K562 (cell line): Measurements from ENCODE around the gene SLC31A1. TPM values are rescaled to one million over a fixed set of nuclear protein-coding genes. Genes with fewer than 3 reads are reported as not detected.

Experiments
- ATAC-seq: fragments of 200-7000 bp; cut with Tn5 transposase; 3 replicates; pipeline ENCODE4 v1.9.1; 2020; ENCODE audit warnings: moderate library complexity
- BruUV-seq: library from RNA; stranded (reverse); fragments of 400-500 nt; replicated peaks from 2 replicates; lab custom pipeline; 2021; lab: Mats Ljungman, UMichigan
- CTCF ChIA-PET: fragments of 300-600 bp; formaldehyde crosslinking; extraction: SDS; loops from one replicate; lab custom pipeline; 2021; ENCODE audit warnings: low intra/inter-chr PET ratio; lab: Yijun Ruan, JAX
- POLR2A ChIA-PET: fragments of 300-600, 350-650 bp; sonication (Branson Sonifier 250); formaldehyde crosslinking; extraction: SDS; loops from one replicate; lab custom pipeline; 2021; ENCODE audit warnings: antibody characterized with exemption, inconsistent platforms; lab: Yijun Ruan, JAX
- DNase-seq, 4 experiments: peaks; one replicate each; pipeline versions ENCODE4 v3.0.0 to v3.0.0-alpha.2; 2011 to 2018; ENCODE audit warnings: low spot score in 3 of 4, mixed read lengths in 3 of 4; ENCODE audit errors: extremely low read depth in 1 of 4
- FAIRE-seq: peaks from 2 replicates; lab custom pipeline; 2011; peaks lifted over from hg19 to GRCh38; lab: Jason Lieb, UNC
- H2AFZ ChIP-seq: 2 replicates; pipeline ENCODE4 v1.6.0; 2011; ENCODE audit warnings: low read depth, low read length, control low read depth, inconsistent platforms
- H3K27ac ChIP-seq: fragments of 200-600 bp; 3 replicates; pipeline ENCODE4 v1.8.0; 2011; ENCODE audit warnings: low read depth, mild to moderate bottlenecking, control low read depth, inconsistent platforms, low read length, moderate library complexity, mixed read lengths; ENCODE audit errors: extremely low read depth
- H3K27me3 ChIP-seq, 2 experiments: fragments of 300-600 bp in 1 of 2; 2 replicates in 1 of 2; 3 replicates in 1 of 2; pipeline versions ENCODE4 v1.6.0 to v1.8.0; 2011; ENCODE audit warnings: inconsistent platforms in 2 of 2, low read length in 2 of 2, mild to moderate bottlenecking in 1 of 2, mixed read lengths in 1 of 2, moderate library complexity in 1 of 2; ENCODE audit not compliant: control insufficient read depth in 2 of 2, insufficient read depth in 2 of 2
- H3K36me3 ChIP-seq: fragments of 300-600 bp; 3 replicates; pipeline ENCODE4 v1.8.0; 2011; ENCODE audit warnings: mild to moderate bottlenecking, low read length, inconsistent platforms; ENCODE audit not compliant: control insufficient read depth, insufficient read depth
- H3K4me1 ChIP-seq, 2 experiments: fragments of 200-600 bp in 1 of 2; replicated peaks in 1 of 2; 2 replicates in 1 of 2; 3 replicates in 1 of 2; pipeline versions ENCODE4 v1.5.1 to v1.8.0; 2011; ENCODE audit warnings: inconsistent platforms in 2 of 2, low read length in 2 of 2, mild to moderate bottlenecking in 1 of 2, mixed read lengths in 1 of 2, moderate library complexity in 1 of 2; ENCODE audit not compliant: control insufficient read depth in 2 of 2, insufficient read depth in 2 of 2
- H3K4me2 ChIP-seq: 2 replicates; pipeline ENCODE4 v1.6.1; 2011; ENCODE audit warnings: low read length, control low read depth, inconsistent platforms, mixed read lengths; ENCODE audit not compliant: insufficient read depth
- H3K4me3 ChIP-seq: fragments of 200-600 bp; sonication (generic), shearing (Covaris generic); 2 replicates; pipeline ENCODE4 v1.5.1; 2016; ENCODE audit warnings: control low read depth, inconsistent platforms
- H3K79me2 ChIP-seq: fragments of 200-600 bp; 3 replicates; pipeline ENCODE4 v1.8.0; 2011; ENCODE audit warnings: low read length, inconsistent platforms; ENCODE audit not compliant: control insufficient read depth, insufficient read depth
- H3K9ac ChIP-seq, 2 experiments: 2 replicates each; pipeline versions ENCODE4 v1.6.0 to v1.6.1; 2011; ENCODE audit warnings: low read depth in 2 of 2, low read length in 2 of 2, control low read depth in 1 of 2, inconsistent platforms in 1 of 2, mild to moderate bottlenecking in 1 of 2, mixed read lengths in 1 of 2; ENCODE audit not compliant: insufficient read depth in 1 of 2
- H3K9me1 ChIP-seq: one replicate; pipeline ENCODE4 v1.6.0; 2011; ENCODE audit warnings: inconsistent platforms, mild to moderate bottlenecking, low read length, moderate library complexity; ENCODE audit not compliant: control insufficient read depth, insufficient read depth
- H3K9me3 ChIP-seq: replicated peaks from 2 replicates; pipeline ENCODE4 v1.5.1; 2011; ENCODE audit warnings: low read depth, low read length, inconsistent platforms; ENCODE audit not compliant: control insufficient read depth, insufficient read depth
- H4K20me1 ChIP-seq: replicated peaks from 2 replicates; pipeline ENCODE4 v1.6.1; 2011; ENCODE audit warnings: low read length, inconsistent platforms, mixed read lengths; ENCODE audit not compliant: control insufficient read depth, insufficient read depth
- BRD9 ChIP-seq: fragments of 450-650 bp; IDR thresholded peaks from 2 replicates; pipeline ENCODE4 v1.6.1; 2018; ENCODE audit warnings: low read depth; ENCODE audit not compliant: partially characterized antibody
- CREBBP ChIP-seq: IDR thresholded peaks from one replicate; pipeline ENCODE4 v1.6.1; 2012; ENCODE audit warnings: low read depth, mild to moderate bottlenecking, control low read depth, inconsistent platforms, low read length
- ESRRB ChIP-seq: fragments of 250-450 bp; sonication (Bioruptor Pico); IDR thresholded peaks from 2 replicates; pipeline ENCODE4 v1.5.0; 2020; ENCODE audit warnings: mild to moderate bottlenecking, moderate library complexity, borderline replicate concordance
- GATA2 ChIP-seq: sonication (generic); formaldehyde crosslinking; IDR thresholded peaks from 2 replicates; pipeline ENCODE4 v1.4.0; 2020; ENCODE audit warnings: mild to moderate bottlenecking, missing genetic modification reagents
- GTF2E2 ChIP-seq: fragments of 200-800 bp; sonication (Bioruptor generic); IDR thresholded peaks from 2 replicates; pipeline ENCODE4 v1.6.1; 2016; ENCODE audit warnings: missing genetic modification characterization, missing compliant biosample characterization
- MCM2 ChIP-seq: fragments of 450-650 bp; IDR thresholded peaks from 2 replicates; pipeline ENCODE4 v1.6.1; 2017; ENCODE audit warnings: low read depth, mild to moderate bottlenecking
- MIER1 ChIP-seq: fragments of 450-650 bp; IDR thresholded peaks from 2 replicates; pipeline ENCODE4 v1.6.1; 2016; ENCODE audit warnings: antibody characterized with exemption, mild to moderate bottlenecking, low read depth
- POLR2H ChIP-seq: IDR thresholded peaks from 2 replicates; pipeline ENCODE4 v1.6.1; 2016; ENCODE audit warnings: missing genetic modification characterization, low read depth, mild to moderate bottlenecking, control low read depth, missing compliant biosample characterization, moderate library complexity
- SMARCA4 ChIP-seq: fragments of 450-650 bp; IDR thresholded peaks from 2 replicates; pipeline ENCODE4 v1.6.1; 2016
- TARDBP ChIP-seq: fragments of 450-650 bp; IDR thresholded peaks from 2 replicates; pipeline ENCODE4 v1.6.1; 2016
- ZC3H8 ChIP-seq: fragments of 450-650 bp; IDR thresholded peaks from 2 replicates; pipeline ENCODE4 v1.6.1; 2017
- ZNF175 ChIP-seq: fragments of 200-800 bp; sonication (Bioruptor generic); IDR thresholded peaks from 2 replicates; pipeline ENCODE4 v1.6.1; 2016; ENCODE audit warnings: low read depth, mild to moderate bottlenecking, missing genetic modification characterization, missing compliant biosample characterization
- ZNF780A ChIP-seq: fragments of 250-450 bp; sonication (Bioruptor Pico); IDR thresholded peaks from 2 replicates; pipeline ENCODE4 v1.5.0; 2021; ENCODE audit warnings: mild to moderate bottlenecking
- WGBS: fragments of 100-300 bp; shearing (Covaris generic); methylation state at CpG from one replicate; pipeline ENCODE4 v1.1.6; 2016; ENCODE audit warnings: low coverage, mixed read lengths; ENCODE audit not compliant: insufficient coverage; ENCODE audit errors: missing lambda C conversion rate; 5-methylcytosine and 5-hydroxymethylcytosine counted together
- in situ Hi-C: fragments of 300-500 bp; cut with MboI; formaldehyde crosslinking; loops from 4 replicates; pipeline ENCODE4 v1.15.0; 2018; ENCODE audit warnings: inconsistent platforms, mixed read lengths
- intact Hi-C: fragments of 100-400 bp; cut with micrococcal nuclease; formaldehyde crosslinking; loops from 2 replicates; pipeline ENCODE4 v1.14.2; 2022
- polyA plus RNA-seq, 8 experiments: library from polyadenylated mRNA; depleted of rRNA in 4 of 8; stranded (reverse) in 5 of 8; unstranded in 3 of 8; fragments of >200 nt; fragmentation: Nextera tagmentation in 2 of 8; fragmentation: Illumina TruSeq in 1 of 8; extraction: Ambion mirVana in 2 of 8; extraction: Trizol in 1 of 8; gene quantifications; 2 replicates each; pipeline versions ENCODE4 v1.2.1 to v1.2.3, GENCODE V29; 2011 to 2014; ENCODE audit warnings: inconsistent platforms in 1 of 8, missing spikeins in 1 of 8
- total RNA-seq, 7 experiments: library from RNA; depleted of rRNA in 6 of 7; stranded (reverse); fragments of >200 nt in 6 of 7; fragmentation: Illumina TruSeq in 2 of 7; extraction: Trizol in 2 of 7; gene quantifications; 2 replicates each; pipeline versions ENCODE4 v1.2.1 to v1.2.3, GENCODE V29; 2011 to 2021; ENCODE audit warnings: low replicate concordance in 1 of 7
- TF ChIP-seq, protein P1 (sequence below): sonication (generic); formaldehyde crosslinking; IDR thresholded peaks from 2 replicates; pipeline ENCODE4 v1.8.1; 2023; ENCODE audit warnings: mild to moderate bottlenecking, missing genetic modification reagents
- TF ChIP-seq, protein P2 (sequence below): fragments of 450-650 bp; IDR thresholded peaks from 2 replicates; pipeline ENCODE4 v1.7.0; 2016; ENCODE audit warnings: borderline replicate concordance

The SLC31A1 gene
- total and polyA plus RNA-seq, 9 of the 15 experiments (the other 6 are each of a cell fraction or from before 2014, with no cell fraction given): 15.4 to 40.7 (median 25.9) TPM

DNA sequence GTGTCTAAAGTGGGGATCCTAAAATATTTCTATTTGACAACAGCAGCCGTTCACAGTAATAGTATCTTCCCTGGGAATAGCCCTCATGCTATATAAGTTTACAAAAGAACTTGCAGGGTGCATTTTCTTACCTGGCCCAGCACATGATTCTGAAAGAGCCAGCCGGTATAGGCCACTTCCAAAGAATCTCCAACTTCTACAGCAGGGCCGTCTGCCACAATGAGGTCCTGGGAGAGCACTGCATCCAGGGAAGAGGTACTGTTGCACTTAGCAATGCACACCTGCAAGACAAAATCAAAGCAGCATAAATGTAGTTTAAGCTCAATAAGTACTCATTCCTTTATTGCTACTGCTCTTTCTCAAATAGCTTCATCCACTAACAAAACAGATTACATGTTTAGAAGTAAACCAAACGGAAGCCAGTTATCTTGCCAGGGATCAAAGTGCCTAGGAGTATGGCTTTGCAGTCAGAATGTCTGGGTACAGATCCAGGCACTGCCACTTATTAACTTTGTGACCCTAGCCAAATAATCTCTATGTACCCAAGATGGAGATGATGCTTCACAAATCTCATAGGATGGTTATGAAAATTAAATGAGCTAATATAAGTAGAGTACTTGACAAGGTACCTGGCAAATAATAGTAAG, 21.5 kb upstream of the SLC31A1 start:
- Histone ChIP-seq H3K27me3 (no peaks in the 10 kb centered on the region), H3K4me2 (no peak overlapping the region)
- no peak for DNase-seq
- no peak for TF ChIP-seq POLR2H (tag)
- TF ChIP-seq BRD9: no peak
- no peak for TF ChIP-seq MCM2
- no peak for TF ChIP-seq ZNF780A (CRISPR knock-in tag)
- no peak for TF ChIP-seq ESRRB
- TF ChIP-seq ZC3H8: no peak
- no peak for TF ChIP-seq MIER1
- TF ChIP-seq, protein P1, sequence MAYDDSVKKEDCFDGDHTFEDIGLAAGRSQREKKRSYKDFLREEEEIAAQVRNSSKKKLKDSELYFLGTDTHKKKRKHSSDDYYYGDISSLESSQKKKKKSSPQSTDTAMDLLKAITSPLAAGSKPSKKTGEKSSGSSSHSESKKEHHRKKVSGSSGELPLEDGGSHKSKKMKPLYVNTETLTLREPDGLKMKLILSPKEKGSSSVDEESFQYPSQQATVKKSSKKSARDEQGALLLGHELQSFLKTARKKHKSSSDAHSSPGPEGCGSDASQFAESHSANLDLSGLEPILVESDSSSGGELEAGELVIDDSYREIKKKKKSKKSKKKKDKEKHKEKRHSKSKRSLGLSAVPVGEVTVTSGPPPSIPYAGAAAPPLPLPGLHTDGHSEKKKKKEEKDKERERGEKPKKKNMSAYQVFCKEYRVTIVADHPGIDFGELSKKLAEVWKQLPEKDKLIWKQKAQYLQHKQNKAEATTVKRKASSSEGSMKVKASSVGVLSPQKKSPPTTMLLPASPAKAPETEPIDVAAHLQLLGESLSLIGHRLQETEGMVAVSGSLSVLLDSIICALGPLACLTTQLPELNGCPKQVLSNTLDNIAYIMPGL (CRISPR knock-in tag): no peak
- TF ChIP-seq CREBBP: no peak
- TF ChIP-seq GATA2 (CRISPR knock-in tag): no peak
- no peak for TF ChIP-seq ZNF175 (CRISPR knock-in tag)
- TF ChIP-seq SMARCA4: no peak
- TF ChIP-seq, protein P2, sequence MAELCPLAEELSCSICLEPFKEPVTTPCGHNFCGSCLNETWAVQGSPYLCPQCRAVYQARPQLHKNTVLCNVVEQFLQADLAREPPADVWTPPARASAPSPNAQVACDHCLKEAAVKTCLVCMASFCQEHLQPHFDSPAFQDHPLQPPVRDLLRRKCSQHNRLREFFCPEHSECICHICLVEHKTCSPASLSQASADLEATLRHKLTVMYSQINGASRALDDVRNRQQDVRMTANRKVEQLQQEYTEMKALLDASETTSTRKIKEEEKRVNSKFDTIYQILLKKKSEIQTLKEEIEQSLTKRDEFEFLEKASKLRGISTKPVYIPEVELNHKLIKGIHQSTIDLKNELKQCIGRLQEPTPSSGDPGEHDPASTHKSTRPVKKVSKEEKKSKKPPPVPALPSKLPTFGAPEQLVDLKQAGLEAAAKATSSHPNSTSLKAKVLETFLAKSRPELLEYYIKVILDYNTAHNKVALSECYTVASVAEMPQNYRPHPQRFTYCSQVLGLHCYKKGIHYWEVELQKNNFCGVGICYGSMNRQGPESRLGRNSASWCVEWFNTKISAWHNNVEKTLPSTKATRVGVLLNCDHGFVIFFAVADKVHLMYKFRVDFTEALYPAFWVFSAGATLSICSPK: no peak
- TF ChIP-seq TARDBP: no peak
- TF ChIP-seq GTF2E2 (tag): no peak
- TF ChIP-seq, all 486 proteins: peak for 0
- Histone ChIP-seq H3K4me1 (no peaks in the 10 kb centered on the region), H3K9ac (no peak overlapping the region), H2AFZ (no peak overlapping the region), H3K36me3 (peaks cover 65% of the 10 kb centered on the region), H3K27ac (no peak overlapping the region), H3K4me3 (no peak overlapping the region), H3K9me1 (no peaks in the 10 kb centered on the region), H4K20me1 (no peaks in the 10 kb centered on the region), H3K79me2 (no peaks in the 10 kb centered on the region), H3K9me3 (no peaks in the 10 kb centered on the region)
- intact Hi-C loops (no loop called here), in situ Hi-C loops (no loop called here)
- FAIRE-seq (no peak), ATAC-seq (no peak)
- CTCF ChIA-PET: no interaction called here
- POLR2A ChIA-PET: no interaction called here
- 90% methylated on average over 4 of the region's 4 CpGs for WGBS
- no TSS peak for BruUV-seq
